Lung microvascular endothelial cell (primary cell): Measurements from ENCODE around the gene SRGAP2B. TPM values are rescaled to one million over a fixed set of nuclear protein-coding genes. Genes with fewer than 3 reads are reported as not detected.
"Not testable (repeated sequence)": the region's sequence is repeated elsewhere in the genome, so short reads cannot be mapped to it uniquely, and the experiment has no call there.

Source experiments
- DNase-seq, 2 donors: peaks; one replicate each; pipeline versions ENCODE4 v3.0.0 to v3.0.0-alpha.2; 2010; ENCODE audit warnings: low read depth in 2 of 2
- total RNA-seq: library from RNA; depleted of rRNA; stranded (reverse); fragments of >200 nt; gene quantifications from 2 replicates; pipeline ENCODE4 v1.2.1, GENCODE V29; 2014

The SRGAP2B gene
- total RNA-seq, 1 donor from 2014 or later = 68.3 TPM

GRCh38 chr1:144998981-144999273 is 96.2 kb downstream of the SRGAP2B start:
- DNase-seq = not testable (repeated sequence)

- not testable (repeated sequence) for DNase-seq
Observed at GRCh38 chr1:144998134-144998980, 96.8 kb downstream of the SRGAP2B start.

GRCh38 chr1:144995833-144996410 is 99.2 kb downstream of the SRGAP2B start:
- peak; percentile 21 to 40 for DNase-seq

GRCh38 chr1:144992915-144993314 is 102.2 kb downstream of the SRGAP2B start:
- DNase-seq = peak in 1 of 2 donors; percentile 82

GRCh38 chr1:144990611-144991010 is 104.5 kb downstream of the SRGAP2B start:
- not testable (repeated sequence) for DNase-seq

- DNase-seq = not testable (repeated sequence)
Observed at GRCh38 chr1:144987131-144987530, 108.0 kb downstream of the SRGAP2B start.

GRCh38 chr1:144986171-144986860 is 108.8 kb downstream of the SRGAP2B start:
- DNase-seq = not testable (repeated sequence)

- not testable (repeated sequence) for DNase-seq
Observed at GRCh38 chr1:144985550-144986170, 109.5 kb downstream of the SRGAP2B start.

GRCh38 chr1:144982802-144983525 is 112.2 kb downstream of the SRGAP2B start:
- not testable (repeated sequence) for DNase-seq

GRCh38 chr1:144981157-144981556 is 114.0 kb downstream of the SRGAP2B start:
- DNase-seq = not testable (repeated sequence)

- not testable (repeated sequence) for DNase-seq
Observed at GRCh38 chr1:144979960-144980595, 115.0 kb downstream of the SRGAP2B start.

- DNase-seq = not testable (repeated sequence)
Observed at GRCh38 chr1:144977856-144978255, 117.3 kb downstream of the SRGAP2B start.

GRCh38 chr1:144971936-144972335 is 123.2 kb downstream of the SRGAP2B start:
- not testable (repeated sequence) for DNase-seq

GRCh38 chr1:144966488-144966887 is 128.6 kb downstream of the SRGAP2B start:
- not testable (repeated sequence) for DNase-seq

- not testable (repeated sequence) for DNase-seq
Observed at GRCh38 chr1:144964765-144965164, 130.4 kb downstream of the SRGAP2B start.

GRCh38 chr1:144964186-144964585 is 130.9 kb downstream of the SRGAP2B start:
- DNase-seq = not testable (repeated sequence)

- not testable (repeated sequence) for DNase-seq
Observed at GRCh38 chr1:144963571-144963970, 131.6 kb downstream of the SRGAP2B start.

- not testable (repeated sequence) for DNase-seq
Observed at GRCh38 chr1:144961604-144962583, 133.2 kb downstream of the SRGAP2B start.

GRCh38 chr1:144960929-144961488 is 134.1 kb downstream of the SRGAP2B start:
- not testable (repeated sequence) for DNase-seq
